Measurements from ENCODE around the gene SLC4A8.

SLC4A8 gene

DNA sequence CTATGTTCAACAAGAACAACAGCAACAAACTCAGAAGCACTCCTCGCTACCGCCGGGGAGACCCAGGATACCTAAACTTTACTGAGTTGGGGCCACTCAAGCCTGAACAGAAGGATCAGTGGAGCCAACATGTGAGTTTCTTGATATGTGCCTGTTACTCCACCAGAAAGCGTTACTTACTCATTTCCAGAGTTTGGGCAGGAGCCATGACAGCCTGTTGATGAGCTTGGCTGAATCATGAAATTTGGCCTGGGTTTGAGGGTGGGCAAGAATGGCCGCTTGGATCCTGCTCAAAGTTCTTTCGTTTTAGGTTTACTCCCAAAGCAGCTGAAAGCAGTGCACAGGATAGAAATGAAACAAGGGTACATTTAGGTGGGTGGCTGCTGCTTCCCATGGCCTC, 21.5 kb upstream of the SLC4A8 start:
- no peak overlapping the region for H3K4me3 ChIP-seq (ENCODE audit: control insufficient read depth, low read depth, low read length)
- TF ChIP-seq CTCF (conservative IDR thresholded peaks at IDR 0.05; ENCODE audit: control insufficient read depth, insufficient read depth, low read depth, low read length), result no peak
- peak; percentile 64 for DNase-seq (ENCODE audit: low read depth)

- no peak for DNase-seq (ENCODE audit: low read depth)
- no peak overlapping the region for H3K4me3 ChIP-seq (ENCODE audit: control insufficient read depth, low read depth, low read length)
- TF ChIP-seq CTCF (conservative IDR thresholded peaks at IDR 0.05; ENCODE audit: control insufficient read depth, insufficient read depth, low read depth, low read length), result no peak
Measured at GRCh38 chr12:51403681-51404136, 20.9 kb upstream of the SLC4A8 start.

DNA sequence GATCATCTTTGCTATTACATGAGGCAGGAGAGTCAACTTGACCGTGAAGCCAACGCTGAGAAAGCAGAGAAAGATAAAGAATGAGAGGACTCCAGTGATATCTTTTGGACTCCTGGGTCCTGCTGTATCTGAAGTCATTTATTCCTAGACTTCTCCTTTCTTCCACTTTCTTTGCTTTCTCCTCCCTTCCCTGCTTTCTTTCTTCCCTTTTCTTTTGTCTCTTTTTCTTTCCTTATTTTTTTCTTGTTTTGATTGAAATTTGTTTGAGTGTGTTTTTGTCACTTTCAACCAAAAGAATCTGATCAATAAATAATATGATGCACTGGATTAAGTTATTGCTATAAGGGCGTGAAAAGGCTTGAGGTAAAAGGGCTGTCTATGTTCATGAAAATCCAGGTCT, 20.0 kb upstream of the SLC4A8 start:
- no peak for DNase-seq (ENCODE audit: low read depth)
- no peak overlapping the region for H3K4me3 ChIP-seq (ENCODE audit: control insufficient read depth, low read depth, low read length)
- TF ChIP-seq CTCF (conservative IDR thresholded peaks at IDR 0.05; ENCODE audit: control insufficient read depth, insufficient read depth, low read depth, low read length), result no peak

- no peak for DNase-seq (ENCODE audit: low read depth)
- no peak overlapping the region for H3K4me3 ChIP-seq (ENCODE audit: control insufficient read depth, low read depth, low read length)
- no peak for TF ChIP-seq CTCF (conservative IDR thresholded peaks at IDR 0.05; ENCODE audit: control insufficient read depth, insufficient read depth, low read depth, low read length)
Measured at GRCh38 chr12:51405801-51406207, 18.8 kb upstream of the SLC4A8 start.

DNA sequence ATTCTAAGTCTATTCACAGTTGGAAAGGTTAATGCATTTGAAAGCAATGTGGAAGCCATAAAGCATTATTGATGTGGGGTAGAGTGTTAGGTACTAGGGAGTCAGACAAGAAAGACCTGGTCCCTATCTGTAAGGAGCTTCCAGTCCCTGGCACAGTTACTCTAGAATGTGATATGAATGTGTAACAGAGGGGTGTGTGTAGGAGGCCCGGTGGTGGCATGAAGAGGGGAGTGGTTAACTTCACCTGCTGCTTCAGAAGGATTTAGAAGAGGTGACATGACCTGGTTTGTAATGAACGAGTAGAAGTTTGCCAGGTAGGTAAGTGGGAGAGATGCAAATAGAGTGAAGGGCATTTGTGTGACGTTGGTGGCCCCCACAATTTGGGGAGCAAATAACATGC, 18.3 kb upstream of the SLC4A8 start:
- no peak overlapping the region for H3K4me3 ChIP-seq (ENCODE audit: control insufficient read depth, low read depth, low read length)
- no peak for TF ChIP-seq CTCF (conservative IDR thresholded peaks at IDR 0.05; ENCODE audit: control insufficient read depth, insufficient read depth, low read depth, low read length)
- DNase-seq (ENCODE audit: low read depth), result no peak

DNA sequence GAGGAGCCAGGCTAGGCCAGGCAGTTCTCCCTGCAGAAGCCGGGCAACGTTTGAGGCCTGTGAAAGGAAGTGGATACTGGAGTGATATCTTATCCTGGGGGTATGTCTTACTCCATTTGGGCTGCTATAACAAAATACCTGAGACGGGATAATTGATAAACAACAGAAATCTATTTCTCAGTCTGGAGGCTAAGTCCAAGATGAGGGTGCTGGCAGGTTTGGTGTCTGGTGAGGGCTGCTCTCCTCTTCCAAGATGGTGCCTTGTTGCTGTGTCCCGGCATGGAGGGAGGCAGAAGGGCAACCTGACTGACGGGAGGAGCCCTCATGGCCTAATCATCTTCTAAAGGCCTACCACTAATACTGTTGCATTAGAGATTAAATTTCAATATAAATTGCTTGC, 17.8 kb upstream of the SLC4A8 start:
- DNase-seq (ENCODE audit: low read depth), result no peak

More for the DNA sequence above, 17.8 kb upstream of the SLC4A8 start:
- no peak overlapping the region for H3K4me3 ChIP-seq (ENCODE audit: control insufficient read depth, low read depth, low read length)
- TF ChIP-seq CTCF (conservative IDR thresholded peaks at IDR 0.05; ENCODE audit: control insufficient read depth, insufficient read depth, low read depth, low read length), result no peak
